ENCODE data around the gene PANK4.

Gene PANK4

DNA sequence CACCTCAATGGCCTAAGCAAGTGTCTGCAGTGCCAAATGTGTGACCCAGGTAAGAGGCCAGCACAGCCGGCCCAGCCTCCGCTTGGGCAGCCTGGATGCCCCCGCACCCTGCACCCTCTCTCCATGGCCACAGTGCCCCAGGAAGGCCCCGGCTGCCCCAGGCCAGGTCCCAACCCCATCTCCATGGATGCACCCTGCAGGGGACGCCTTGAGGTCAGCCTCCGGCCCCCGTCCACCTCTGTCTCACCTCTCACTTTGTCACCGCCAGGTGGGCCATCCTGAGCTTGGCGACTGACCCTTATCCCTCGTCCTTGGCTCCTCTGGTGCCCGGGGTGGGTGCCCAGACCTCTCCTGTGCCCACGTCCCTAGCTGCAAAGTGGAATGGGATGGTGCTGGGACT lies 32.0 kb upstream of the PANK4 start:
- TF ChIP-seq RARB (CRISPR knock-in tag; IDR thresholded peaks at IDR 0.05) = no peak
- TF ChIP-seq TOX (CRISPR knock-in tag; IDR thresholded peaks at IDR 0.05; ENCODE audit: borderline replicate concordance) = no peak
- TF ChIP-seq ISL1 (CRISPR knock-in tag; IDR thresholded peaks at IDR 0.05) = no peak
- TF ChIP-seq ZFP30 (CRISPR knock-in tag; IDR thresholded peaks at IDR 0.05) = no peak
- no peak for TF ChIP-seq GLIS3 (CRISPR knock-in tag; IDR thresholded peaks at IDR 0.05)
- TF ChIP-seq ZC3H10 (CRISPR knock-in tag; IDR thresholded peaks at IDR 0.05) = no peak
- TF ChIP-seq, protein P1, sequence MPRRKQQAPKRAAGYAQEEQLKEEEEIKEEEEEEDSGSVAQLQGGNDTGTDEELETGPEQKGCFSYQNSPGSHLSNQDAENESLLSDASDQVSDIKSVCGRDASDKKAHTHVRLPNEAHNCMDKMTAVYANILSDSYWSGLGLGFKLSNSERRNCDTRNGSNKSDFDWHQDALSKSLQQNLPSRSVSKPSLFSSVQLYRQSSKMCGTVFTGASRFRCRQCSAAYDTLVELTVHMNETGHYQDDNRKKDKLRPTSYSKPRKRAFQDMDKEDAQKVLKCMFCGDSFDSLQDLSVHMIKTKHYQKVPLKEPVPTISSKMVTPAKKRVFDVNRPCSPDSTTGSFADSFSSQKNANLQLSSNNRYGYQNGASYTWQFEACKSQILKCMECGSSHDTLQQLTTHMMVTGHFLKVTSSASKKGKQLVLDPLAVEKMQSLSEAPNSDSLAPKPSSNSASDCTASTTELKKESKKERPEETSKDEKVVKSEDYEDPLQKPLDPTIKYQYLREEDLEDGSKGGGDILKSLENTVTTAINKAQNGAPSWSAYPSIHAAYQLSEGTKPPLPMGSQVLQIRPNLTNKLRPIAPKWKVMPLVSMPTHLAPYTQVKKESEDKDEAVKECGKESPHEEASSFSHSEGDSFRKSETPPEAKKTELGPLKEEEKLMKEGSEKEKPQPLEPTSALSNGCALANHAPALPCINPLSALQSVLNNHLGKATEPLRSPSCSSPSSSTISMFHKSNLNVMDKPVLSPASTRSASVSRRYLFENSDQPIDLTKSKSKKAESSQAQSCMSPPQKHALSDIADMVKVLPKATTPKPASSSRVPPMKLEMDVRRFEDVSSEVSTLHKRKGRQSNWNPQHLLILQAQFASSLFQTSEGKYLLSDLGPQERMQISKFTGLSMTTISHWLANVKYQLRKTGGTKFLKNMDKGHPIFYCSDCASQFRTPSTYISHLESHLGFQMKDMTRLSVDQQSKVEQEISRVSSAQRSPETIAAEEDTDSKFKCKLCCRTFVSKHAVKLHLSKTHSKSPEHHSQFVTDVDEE (CRISPR knock-in tag; IDR thresholded peaks at IDR 0.05) = no peak
- TF ChIP-seq ARNTL (CRISPR knock-in tag; IDR thresholded peaks at IDR 0.05; ENCODE audit: borderline replicate concordance, low read depth) = no peak
- TF ChIP-seq BACH2 (CRISPR knock-in tag; IDR thresholded peaks at IDR 0.05; ENCODE audit: borderline replicate concordance) = no peak
- TF ChIP-seq PPARA (CRISPR knock-in tag; IDR thresholded peaks at IDR 0.05; ENCODE audit: borderline replicate concordance) = no peak
- TF ChIP-seq SNAI2 (CRISPR knock-in tag; IDR thresholded peaks at IDR 0.05) = no peak
- no peak for TF ChIP-seq CSRNP3 (CRISPR knock-in tag; IDR thresholded peaks at IDR 0.05)
- no peak for TF ChIP-seq ESRRG (CRISPR knock-in tag; IDR thresholded peaks at IDR 0.05)
- no peak for TF ChIP-seq ZNF8 (CRISPR knock-in tag; IDR thresholded peaks at IDR 0.05)
- ATAC-seq = no peak

DNA sequence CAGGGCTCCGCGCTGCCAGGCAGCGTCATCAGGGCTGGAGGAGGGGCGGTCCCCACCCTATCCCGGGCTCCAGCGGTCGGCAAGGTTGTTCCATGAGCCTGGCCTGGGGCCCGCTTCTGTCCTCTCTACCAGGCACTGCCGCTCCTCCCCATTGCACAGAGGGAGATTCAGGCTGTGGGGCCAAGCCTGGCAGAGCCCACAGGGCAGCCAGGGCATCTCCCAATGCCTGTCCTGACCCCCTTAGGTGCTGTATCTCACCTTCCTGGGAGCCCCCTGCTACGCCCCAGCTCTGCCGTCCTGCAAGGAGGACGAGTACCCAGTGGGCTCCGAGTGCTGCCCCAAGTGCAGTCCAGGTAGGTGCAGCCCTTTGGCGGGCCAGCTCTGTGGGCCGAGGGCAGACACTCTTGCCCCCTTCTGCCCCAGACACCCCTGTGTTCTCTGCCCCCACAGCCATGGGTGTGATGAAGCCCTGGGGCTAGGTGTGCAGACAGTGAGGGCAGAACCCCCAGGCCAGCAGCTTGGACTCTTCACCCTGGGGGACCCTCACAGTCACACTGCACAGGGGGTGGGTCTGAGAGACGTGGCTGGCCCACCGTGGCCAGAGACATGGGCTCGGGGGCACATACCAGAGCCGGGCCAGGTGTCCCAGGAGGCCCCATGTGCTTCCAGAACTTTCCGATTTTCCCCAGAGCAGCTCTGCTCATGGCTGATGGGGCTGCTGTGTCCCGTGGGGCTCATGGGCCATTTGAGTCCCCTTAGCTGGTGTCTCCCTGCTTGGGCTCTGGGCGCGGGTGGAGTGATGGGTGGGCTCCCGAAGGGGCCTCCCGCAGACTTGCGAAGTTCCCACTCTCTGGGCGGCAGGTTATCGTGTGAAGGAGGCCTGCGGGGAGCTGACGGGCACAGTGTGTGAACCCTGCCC lies 31.3 kb upstream of the PANK4 start:
- no peak for TF ChIP-seq ZFP3 (CRISPR knock-in tag; IDR thresholded peaks at IDR 0.05)
- no peak for TF ChIP-seq ZFP30 (CRISPR knock-in tag; IDR thresholded peaks at IDR 0.05)
- no peak for TF ChIP-seq ISL1 (CRISPR knock-in tag; IDR thresholded peaks at IDR 0.05)
- TF ChIP-seq PPARA (CRISPR knock-in tag; IDR thresholded peaks at IDR 0.05; ENCODE audit: borderline replicate concordance) = no peak
- no peak for TF ChIP-seq ZNF8 (CRISPR knock-in tag; IDR thresholded peaks at IDR 0.05)
- no peak for TF ChIP-seq ESRRG (CRISPR knock-in tag; IDR thresholded peaks at IDR 0.05)
- TF ChIP-seq GLIS3 (CRISPR knock-in tag; IDR thresholded peaks at IDR 0.05) = no peak
- no peak for TF ChIP-seq BACH2 (CRISPR knock-in tag; IDR thresholded peaks at IDR 0.05; ENCODE audit: borderline replicate concordance)
- TF ChIP-seq, protein P1 (CRISPR knock-in tag; IDR thresholded peaks at IDR 0.05) = no peak
- TF ChIP-seq CSRNP3 (CRISPR knock-in tag; IDR thresholded peaks at IDR 0.05) = no peak
- TF ChIP-seq ARNTL (CRISPR knock-in tag; IDR thresholded peaks at IDR 0.05; ENCODE audit: borderline replicate concordance, low read depth) = no peak
- TF ChIP-seq, protein P2, sequence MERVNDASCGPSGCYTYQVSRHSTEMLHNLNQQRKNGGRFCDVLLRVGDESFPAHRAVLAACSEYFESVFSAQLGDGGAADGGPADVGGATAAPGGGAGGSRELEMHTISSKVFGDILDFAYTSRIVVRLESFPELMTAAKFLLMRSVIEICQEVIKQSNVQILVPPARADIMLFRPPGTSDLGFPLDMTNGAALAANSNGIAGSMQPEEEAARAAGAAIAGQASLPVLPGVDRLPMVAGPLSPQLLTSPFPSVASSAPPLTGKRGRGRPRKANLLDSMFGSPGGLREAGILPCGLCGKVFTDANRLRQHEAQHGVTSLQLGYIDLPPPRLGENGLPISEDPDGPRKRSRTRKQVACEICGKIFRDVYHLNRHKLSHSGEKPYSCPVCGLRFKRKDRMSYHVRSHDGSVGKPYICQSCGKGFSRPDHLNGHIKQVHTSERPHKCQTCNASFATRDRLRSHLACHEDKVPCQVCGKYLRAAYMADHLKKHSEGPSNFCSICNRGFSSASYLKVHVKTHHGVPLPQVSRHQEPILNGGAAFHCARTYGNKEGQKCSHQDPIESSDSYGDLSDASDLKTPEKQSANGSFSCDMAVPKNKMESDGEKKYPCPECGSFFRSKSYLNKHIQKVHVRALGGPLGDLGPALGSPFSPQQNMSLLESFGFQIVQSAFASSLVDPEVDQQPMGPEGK (CRISPR knock-in tag; IDR thresholded peaks at IDR 0.05; ENCODE audit: borderline replicate concordance) = no peak
- TF ChIP-seq CSDC2 (CRISPR knock-in tag; IDR thresholded peaks at IDR 0.05) = no peak
- TF ChIP-seq, protein P3, sequence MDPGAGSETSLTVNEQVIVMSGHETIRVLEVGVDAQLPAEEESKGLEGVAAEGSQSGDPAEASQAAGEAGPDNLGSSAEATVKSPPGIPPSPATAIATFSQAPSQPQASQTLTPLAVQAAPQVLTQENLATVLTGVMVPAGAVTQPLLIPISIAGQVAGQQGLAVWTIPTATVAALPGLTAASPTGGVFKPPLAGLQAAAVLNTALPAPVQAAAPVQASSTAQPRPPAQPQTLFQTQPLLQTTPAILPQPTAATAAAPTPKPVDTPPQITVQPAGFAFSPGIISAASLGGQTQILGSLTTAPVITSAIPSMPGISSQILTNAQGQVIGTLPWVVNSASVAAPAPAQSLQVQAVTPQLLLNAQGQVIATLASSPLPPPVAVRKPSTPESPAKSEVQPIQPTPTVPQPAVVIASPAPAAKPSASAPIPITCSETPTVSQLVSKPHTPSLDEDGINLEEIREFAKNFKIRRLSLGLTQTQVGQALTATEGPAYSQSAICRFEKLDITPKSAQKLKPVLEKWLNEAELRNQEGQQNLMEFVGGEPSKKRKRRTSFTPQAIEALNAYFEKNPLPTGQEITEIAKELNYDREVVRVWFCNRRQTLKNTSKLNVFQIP (CRISPR knock-in tag; IDR thresholded peaks at IDR 0.05; ENCODE audit: borderline replicate concordance, low read depth) = no peak
- TF ChIP-seq OSR1 (CRISPR knock-in tag; IDR thresholded peaks at IDR 0.05) = no peak
- no peak for TF ChIP-seq ZNF70 (CRISPR knock-in tag; IDR thresholded peaks at IDR 0.05)
- no peak for TF ChIP-seq SNAI2 (CRISPR knock-in tag; IDR thresholded peaks at IDR 0.05)
- no peak for TF ChIP-seq ZNF565 (CRISPR knock-in tag; conservative IDR thresholded peaks at IDR 0.05; ENCODE audit: low read depth)
- no peak for TF ChIP-seq RARB (CRISPR knock-in tag; IDR thresholded peaks at IDR 0.05)
- TF ChIP-seq, protein P4, sequence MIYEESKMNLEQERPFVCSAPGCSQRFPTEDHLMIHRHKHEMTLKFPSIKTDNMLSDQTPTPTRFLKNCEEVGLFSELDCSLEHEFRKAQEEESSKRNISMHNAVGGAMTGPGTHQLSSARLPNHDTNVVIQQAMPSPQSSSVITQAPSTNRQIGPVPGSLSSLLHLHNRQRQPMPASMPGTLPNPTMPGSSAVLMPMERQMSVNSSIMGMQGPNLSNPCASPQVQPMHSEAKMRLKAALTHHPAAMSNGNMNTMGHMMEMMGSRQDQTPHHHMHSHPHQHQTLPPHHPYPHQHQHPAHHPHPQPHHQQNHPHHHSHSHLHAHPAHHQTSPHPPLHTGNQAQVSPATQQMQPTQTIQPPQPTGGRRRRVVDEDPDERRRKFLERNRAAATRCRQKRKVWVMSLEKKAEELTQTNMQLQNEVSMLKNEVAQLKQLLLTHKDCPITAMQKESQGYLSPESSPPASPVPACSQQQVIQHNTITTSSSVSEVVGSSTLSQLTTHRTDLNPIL (CRISPR knock-in tag; IDR thresholded peaks at IDR 0.05; ENCODE audit: low read depth) = no peak
- no peak for ATAC-seq

Measured in SK-N-SH treated with all-trans-retinoic acid at 6 μM for 48 hours (cell line).